AG09319 (cell line): ENCODE data around the gene PRF1.
A peak's percentile ranks its signal among the peaks of the same experiment; 100 is the strongest.

Source experiments
- DNase-seq: peaks from one replicate; pipeline ENCODE4 v3.0.0-alpha.2; 2010; ENCODE audit warnings: low read depth; ENCODE audit errors: extremely low read depth
- CTCF ChIP-seq: IDR thresholded peaks from 2 replicates; pipeline ENCODE4 v1.5.1; 2011; ENCODE audit warnings: low read depth, mild to moderate bottlenecking, inconsistent platforms, low read length, moderate library complexity

The PRF1 gene

DNA sequence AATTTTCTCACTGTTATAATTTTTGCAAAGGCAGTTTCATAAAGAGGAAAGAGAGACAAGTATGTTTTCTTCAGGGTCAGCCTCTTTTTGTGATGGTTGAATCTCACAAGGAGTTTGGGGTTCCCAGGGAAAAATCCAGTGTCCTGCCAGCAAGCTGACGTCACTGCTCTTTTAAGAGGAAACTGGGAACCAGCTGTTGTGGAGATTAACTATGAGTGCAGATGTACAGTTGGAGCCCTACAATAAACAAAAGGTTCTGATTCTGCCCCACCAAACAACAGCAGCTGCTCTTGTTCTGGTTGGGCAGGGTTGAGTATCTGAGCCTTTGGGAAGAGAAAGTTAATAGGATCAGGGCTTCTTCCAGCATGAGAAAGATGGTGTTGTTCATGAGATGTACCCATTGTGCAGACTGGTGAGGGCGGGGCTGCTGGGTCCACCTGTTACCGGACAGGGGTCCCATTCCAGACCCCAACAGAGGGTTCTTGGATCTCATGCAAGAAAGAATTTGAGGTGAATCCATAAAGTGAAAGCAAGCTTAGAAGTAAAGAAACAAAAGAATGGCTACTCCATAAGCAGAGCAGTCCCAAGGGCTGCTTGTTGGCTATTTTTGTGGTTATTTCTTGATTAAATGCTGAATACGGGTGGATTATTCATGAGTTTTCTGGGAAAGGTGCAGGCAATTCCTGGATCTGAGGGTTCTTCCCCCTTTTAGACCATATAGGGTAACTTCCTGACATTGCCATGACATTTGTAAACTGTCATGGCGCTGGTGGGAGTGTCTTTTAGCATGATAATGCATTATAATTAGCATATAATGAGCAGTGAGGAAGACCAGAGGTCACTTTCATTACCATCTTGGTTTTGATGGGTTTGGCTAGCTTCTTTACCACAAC, 12.5 kb downstream of the PRF1 start:
- peak; percentile 20 for DNase-seq

GRCh38 chr10:70588859-70589570, 13.5 kb downstream of the PRF1 start:
- TF ChIP-seq CTCF, result no peak
- no peak for DNase-seq

More for the DNA sequence above, 12.5 kb downstream of the PRF1 start:
- no peak for TF ChIP-seq CTCF

DNA sequence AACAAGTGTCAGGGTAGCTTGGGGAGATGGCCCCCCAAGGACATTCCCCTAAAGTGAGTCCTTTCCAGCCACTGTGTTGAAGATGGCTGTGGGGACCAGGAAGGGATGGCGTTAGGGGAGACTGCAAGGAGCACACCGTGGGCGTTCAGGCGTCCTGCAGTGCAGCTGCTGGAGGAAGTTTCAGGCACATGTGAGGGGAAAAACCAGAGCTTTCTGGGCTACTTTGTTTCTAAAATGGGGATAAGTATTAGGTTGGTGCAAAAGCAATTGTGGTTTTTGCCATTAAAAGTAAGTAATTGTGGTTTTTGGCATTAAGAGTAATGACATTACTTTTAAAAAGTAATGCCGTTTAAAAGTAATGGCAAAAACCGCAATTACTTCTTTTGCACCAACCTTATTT, 14.3 kb downstream of the PRF1 start:
- DNase-seq, result no peak
- no peak for TF ChIP-seq CTCF

DNA sequence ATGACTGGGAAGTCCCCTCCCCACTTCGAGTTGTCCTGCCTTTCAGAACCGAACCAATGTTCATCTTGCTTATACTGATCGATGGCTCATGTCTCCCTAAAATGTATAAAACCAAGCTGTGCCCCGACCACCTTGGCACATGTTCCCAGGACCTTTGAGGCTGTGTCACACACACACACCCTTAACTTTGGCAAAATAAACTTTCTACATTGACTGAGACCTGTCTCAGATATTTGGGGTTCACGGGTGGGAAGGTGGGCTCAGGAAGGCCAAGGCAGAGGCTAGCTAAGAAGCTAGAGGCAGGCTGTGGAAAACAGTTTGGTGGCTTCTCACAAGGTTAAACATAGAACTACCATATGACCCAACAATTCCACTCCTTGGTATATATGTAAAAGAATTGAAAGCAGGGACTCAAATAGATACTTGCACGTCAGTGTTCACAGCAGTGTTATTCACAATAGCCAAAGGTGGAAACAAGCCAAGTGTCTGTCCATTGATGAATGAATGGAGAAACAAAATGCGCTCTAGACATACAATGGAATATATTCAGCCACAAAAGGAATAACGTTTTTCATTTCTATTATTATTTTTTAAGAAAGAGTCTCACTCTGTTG, 15.4 kb downstream of the PRF1 start:
- TF ChIP-seq CTCF, result no peak
- no peak for DNase-seq

- DNase-seq, result no peak
- no peak for TF ChIP-seq CTCF
Observed at GRCh38 chr10:70586348-70586930, 16.1 kb downstream of the PRF1 start.

DNA sequence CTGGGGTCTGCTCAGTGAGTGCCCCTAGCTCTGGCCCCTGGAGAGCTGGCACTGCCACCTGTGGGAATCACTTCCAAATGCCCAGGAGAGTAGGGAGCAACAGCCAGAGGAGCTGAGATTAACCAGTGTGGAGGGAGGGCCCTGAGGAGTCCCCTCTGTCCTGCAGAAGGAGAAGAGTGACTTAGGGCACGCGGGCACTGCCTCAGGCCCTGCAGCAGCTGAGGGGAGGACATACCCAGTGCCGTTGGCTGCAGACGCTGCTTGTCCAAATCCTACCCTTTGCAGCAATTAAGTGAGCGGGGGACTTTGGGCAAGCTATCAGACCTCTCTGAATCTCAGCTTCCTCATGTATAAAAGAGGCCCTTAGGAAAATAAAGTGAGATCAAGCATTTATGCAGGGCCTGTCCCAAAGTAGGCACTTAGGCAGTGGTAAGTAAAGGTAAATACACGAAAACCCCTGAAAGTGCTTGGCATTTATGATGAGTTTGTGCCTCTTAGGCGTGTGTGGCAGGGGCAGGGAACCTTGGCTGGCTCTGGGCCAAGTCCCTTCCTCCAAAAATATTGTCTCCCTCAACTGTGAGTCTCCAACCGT, 16.9 kb downstream of the PRF1 start:
- no peak for DNase-seq
- no peak for TF ChIP-seq CTCF
